ENCODE measurements around the gene PJVK. TPM values are rescaled to one million over a fixed set of nuclear protein-coding genes. Genes with fewer than 3 reads are reported as not detected.
A peak's percentile ranks its signal among the peaks of the same experiment; 100 is the strongest.
"Not testable (repeated sequence)": the region's sequence is repeated elsewhere in the genome, so short reads cannot be mapped to it uniquely, and the experiment has no call there.

The PJVK gene
- total RNA-seq, 1 donor from 2014 or later: 1.8 TPM

- DNase-seq (ENCODE audit: low spot score): no peak
- peak; percentile 76 for ATAC-seq
These were observed 22.8 kb upstream of the PJVK start for GRCh38 chr2:178428396-178428806.

GRCh38 chr2:178429336-178429735 lies 21.8 kb upstream of the PJVK start:
- DNase-seq (ENCODE audit: low spot score): no peak
- peak; percentile 20 for ATAC-seq

- ATAC-seq (no peak), DNase-seq (ENCODE audit: low spot score) (no peak)
These were observed 14.5 kb upstream of the PJVK start for GRCh38 chr2:178436662-178437061.

GRCh38 chr2:178441426-178441825 lies 9.8 kb upstream of the PJVK start:
- ATAC-seq: no peak
- DNase-seq (ENCODE audit: low spot score): no peak

GRCh38 chr2:178448968-178449661 lies 2.1 kb upstream of the PJVK start:
- no peak for ATAC-seq

GRCh38 chr2:178449700-178450523 lies 1.3 kb upstream of the PJVK start:
- ATAC-seq: peak; percentile 48
- peak; percentile 73 for DNase-seq (ENCODE audit: low spot score)

More at GRCh38 chr2:178448968-178449661, 2.1 kb upstream of the PJVK start:
- no peak for DNase-seq (ENCODE audit: low spot score)

GRCh38 chr2:178450524-178450773 lies 729 bp upstream of the PJVK start:
- no peak for ATAC-seq
- no peak for DNase-seq (ENCODE audit: low spot score)

GRCh38 chr2:178452334-178452733 lies 1.2 kb downstream of the PJVK start:
- DNase-seq (ENCODE audit: low spot score) (no peak), ATAC-seq (no peak)

- ATAC-seq (no peak), DNase-seq (ENCODE audit: low spot score) (no peak)
These were observed 1.7 kb downstream of the PJVK start for GRCh38 chr2:178452870-178453269.

GRCh38 chr2:178455947-178456346 lies 4.8 kb downstream of the PJVK start:
- no peak for ATAC-seq
- no peak for DNase-seq (ENCODE audit: low spot score)

GRCh38 chr2:178457390-178457886 lies 6.3 kb downstream of the PJVK start:
- DNase-seq (ENCODE audit: low spot score) (no peak), ATAC-seq (no peak)

GRCh38 chr2:178469219-178469849 lies 18.2 kb downstream of the PJVK start:
- DNase-seq (ENCODE audit: low spot score) (no peak), ATAC-seq (peak; percentile 92)

- not testable (repeated sequence) for DNase-seq (ENCODE audit: low spot score); ATAC-seq
These were observed 20.1 kb downstream of the PJVK start for GRCh38 chr2:178471313-178471712.

GRCh38 chr2:178473373-178473772 lies 22.2 kb downstream of the PJVK start:
- no peak for ATAC-seq

GRCh38 chr2:178473931-178474330 lies 22.8 kb downstream of the PJVK start:
- no peak for ATAC-seq
- DNase-seq (ENCODE audit: low spot score): no peak

More at GRCh38 chr2:178473373-178473772, 22.2 kb downstream of the PJVK start:
- DNase-seq (ENCODE audit: low spot score): no peak

- ATAC-seq: no peak
- DNase-seq (ENCODE audit: low spot score): no peak
These were observed 23.4 kb downstream of the PJVK start for GRCh38 chr2:178474560-178474959.

- ATAC-seq (no peak), DNase-seq (ENCODE audit: low spot score) (no peak)
These were observed 25.3 kb downstream of the PJVK start for GRCh38 chr2:178476477-178476876.

- DNase-seq (ENCODE audit: low spot score) (no peak), ATAC-seq (no peak)
These were observed 26.4 kb downstream of the PJVK start for GRCh38 chr2:178477443-178478129.

GRCh38 chr2:178478130-178478438 lies 26.9 kb downstream of the PJVK start:
- DNase-seq (ENCODE audit: low spot score) (no peak), ATAC-seq (peak; percentile 2)

- DNase-seq (ENCODE audit: low spot score) (peak; percentile 89), ATAC-seq (peak; percentile 82)
These were observed 27.5 kb downstream of the PJVK start, which contains the start of gene FKBP7 for GRCh38 chr2:178478439-178479274. TSS of gene FKBP7 (minus strand) at chr2:178478600. CDS start at chr2:178478499, 101 bp downstream.

Measured in left lobe of liver (tissue), 2 donors.